Nephron progenitor cell (in vitro differentiated cells): Measurements from ENCODE around the gene PBOV1.

Experiments
- DNase-seq: peaks from one replicate; pipeline ENCODE4 v3.0.0; 2021
- H3K27ac Mint-ChIP-seq: 2 replicates; pipeline ENCODE4 v1.8.0; 2021; ENCODE audit warnings: mild to moderate bottlenecking, moderate library complexity, mixed read lengths
- H3K27me3 Mint-ChIP-seq: 2 replicates; pipeline ENCODE4 v1.8.0; 2021; ENCODE audit warnings: mild to moderate bottlenecking, low read depth, mixed read lengths; ENCODE audit not compliant: poor library complexity
- H3K36me3 Mint-ChIP-seq: 2 replicates; pipeline ENCODE4 v1.8.0; 2021; ENCODE audit warnings: low read depth, mixed read lengths
- H3K4me1 Mint-ChIP-seq: 2 replicates; pipeline ENCODE4 v1.8.0; 2021; ENCODE audit warnings: mixed read lengths
- H3K4me3 Mint-ChIP-seq: 2 replicates; pipeline ENCODE4 v1.8.0; 2021; ENCODE audit warnings: mild to moderate bottlenecking, moderate library complexity, mixed read lengths
- H3K9me3 Mint-ChIP-seq: 2 replicates; pipeline ENCODE4 v1.8.0; 2021; ENCODE audit warnings: mild to moderate bottlenecking, moderate library complexity, mixed read lengths
- CTCF ChIP-seq: fragments of 200-600 bp; sonication (generic); IDR thresholded peaks from 2 replicates; pipeline ENCODE4 v1.5.0; 2021; ENCODE audit warnings: antibody characterized with exemption

The PBOV1 gene

DNA sequence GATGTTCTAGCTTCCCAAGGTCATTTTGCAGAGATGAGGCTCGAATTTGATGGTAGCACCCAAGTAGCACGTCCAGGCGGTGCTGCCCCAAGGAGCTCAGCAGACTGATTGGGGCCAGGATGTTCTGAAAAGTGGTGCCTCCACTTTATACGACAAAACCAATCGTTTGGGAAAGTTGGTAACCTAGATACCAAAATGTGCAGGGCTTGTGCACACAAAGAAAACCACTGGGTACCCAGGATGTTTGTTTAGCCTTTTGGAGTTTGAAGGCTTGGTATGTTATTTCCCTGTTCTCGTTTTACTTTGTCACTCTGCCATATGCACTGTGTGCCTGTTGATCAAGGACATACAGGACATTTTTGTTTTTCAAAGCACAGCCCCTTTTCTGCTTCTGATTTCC is 40.7 kb upstream of the PBOV1 start:
- H3K9me3 Mint-ChIP-seq = no peaks in the 10 kb centered on the region
- H3K4me1 Mint-ChIP-seq = no peaks in the 10 kb centered on the region
- no peaks in the 10 kb centered on the region for H3K36me3 Mint-ChIP-seq
- no peak for DNase-seq
- H3K4me3 Mint-ChIP-seq = no peak overlapping the region
- H3K27me3 Mint-ChIP-seq = peaks cover 10% of the 10 kb centered on the region
- H3K27ac Mint-ChIP-seq = no peak overlapping the region
- TF ChIP-seq CTCF = no peak

- Mint-ChIP-seq H3K9me3 (no peaks in the 10 kb centered on the region), H3K27me3 (peaks cover 15% of the 10 kb centered on the region), H3K4me1 (no peaks in the 10 kb centered on the region), H3K36me3 (no peaks in the 10 kb centered on the region), H3K27ac (no peak overlapping the region), H3K4me3 (no peak overlapping the region)
- no peak for TF ChIP-seq CTCF
- DNase-seq = no peak
Observed at GRCh38 chr6:138258197-138258596, 39.9 kb upstream of the PBOV1 start.

GRCh38 chr6:138257638-138258040 is 39.3 kb upstream of the PBOV1 start:
- H3K9me3 Mint-ChIP-seq = no peaks in the 10 kb centered on the region
- H3K27me3 Mint-ChIP-seq = peaks cover 15% of the 10 kb centered on the region
- H3K36me3 Mint-ChIP-seq = no peaks in the 10 kb centered on the region
- TF ChIP-seq CTCF = no peak
- H3K4me3 Mint-ChIP-seq = no peak overlapping the region
- H3K27ac Mint-ChIP-seq = no peak overlapping the region
- H3K4me1 Mint-ChIP-seq = no peaks in the 10 kb centered on the region
- no peak for DNase-seq

- TF ChIP-seq CTCF = no peak
- H3K9me3 Mint-ChIP-seq = no peaks in the 10 kb centered on the region
- peaks cover 16% of the 10 kb centered on the region for H3K27me3 Mint-ChIP-seq
- H3K27ac Mint-ChIP-seq = no peak overlapping the region
- no peak for DNase-seq
- peaks cover 9% of the 10 kb centered on the region for H3K4me1 Mint-ChIP-seq
- H3K4me3 Mint-ChIP-seq = no peak overlapping the region
- no peaks in the 10 kb centered on the region for H3K36me3 Mint-ChIP-seq
Observed at GRCh38 chr6:138255443-138255842, 37.2 kb upstream of the PBOV1 start.

GRCh38 chr6:138253731-138254130 is 35.4 kb upstream of the PBOV1 start:
- Mint-ChIP-seq H3K27ac (no peak overlapping the region), H3K9me3 (no peaks in the 10 kb centered on the region), H3K36me3 (no peaks in the 10 kb centered on the region), H3K4me1 (peaks cover 12% of the 10 kb centered on the region), H3K4me3 (peak overlapping the region; percentile 18), H3K27me3 (peaks cover 14% of the 10 kb centered on the region)
- no peak for TF ChIP-seq CTCF
- DNase-seq = no peak

- DNase-seq = no peak
- Mint-ChIP-seq H3K4me1 (peaks cover 12% of the 10 kb centered on the region), H3K4me3 (no peak overlapping the region), H3K9me3 (no peaks in the 10 kb centered on the region), H3K36me3 (no peaks in the 10 kb centered on the region), H3K27ac (no peak overlapping the region), H3K27me3 (peaks cover 17% of the 10 kb centered on the region)
- TF ChIP-seq CTCF = no peak
Observed at GRCh38 chr6:138250513-138251247, 32.4 kb upstream of the PBOV1 start.
